HepG2 (cell line): Measurements from ENCODE around the gene ANKRD40.

ENCODE experiments used
- FOSL1 ChIP-seq: sonication (generic); formaldehyde crosslinking; IDR thresholded peaks from 2 replicates; pipeline ENCODE4 v1.9.0; 2021; ENCODE audit warnings: missing genetic modification reagents, borderline replicate concordance
- RBFOX2 ChIP-seq: fragments of 200-400 bp; formaldehyde crosslinking; IDR thresholded peaks from 2 replicates; pipeline ENCODE4 v1.6.1; 2017; ENCODE audit warnings: low read depth, mild to moderate bottlenecking, low read length
- YY1 ChIP-seq: IDR thresholded peaks from 2 replicates; pipeline ENCODE4 v1.6.1; 2011; ENCODE audit warnings: low read length, low read depth, moderate library complexity, mild to moderate bottlenecking; ENCODE audit not compliant: insufficient read depth, insufficient replicate concordance

- TF ChIP-seq FOSL1 (CRISPR knock-in tag) (no peak), YY1 (no peak), RBFOX2 (no peak)
Observed at GRCh38 chr17:50676065-50676975, 31.4 kb downstream of the ANKRD40 start.
